ENCODE measurements around the gene B9D1. TPM values are rescaled to one million over a fixed set of nuclear protein-coding genes. Genes with fewer than 3 reads are reported as not detected.

Gene B9D1
- total RNA-seq, 2 donors from 2014 or later = 10.4 to 53.4 TPM

DNA sequence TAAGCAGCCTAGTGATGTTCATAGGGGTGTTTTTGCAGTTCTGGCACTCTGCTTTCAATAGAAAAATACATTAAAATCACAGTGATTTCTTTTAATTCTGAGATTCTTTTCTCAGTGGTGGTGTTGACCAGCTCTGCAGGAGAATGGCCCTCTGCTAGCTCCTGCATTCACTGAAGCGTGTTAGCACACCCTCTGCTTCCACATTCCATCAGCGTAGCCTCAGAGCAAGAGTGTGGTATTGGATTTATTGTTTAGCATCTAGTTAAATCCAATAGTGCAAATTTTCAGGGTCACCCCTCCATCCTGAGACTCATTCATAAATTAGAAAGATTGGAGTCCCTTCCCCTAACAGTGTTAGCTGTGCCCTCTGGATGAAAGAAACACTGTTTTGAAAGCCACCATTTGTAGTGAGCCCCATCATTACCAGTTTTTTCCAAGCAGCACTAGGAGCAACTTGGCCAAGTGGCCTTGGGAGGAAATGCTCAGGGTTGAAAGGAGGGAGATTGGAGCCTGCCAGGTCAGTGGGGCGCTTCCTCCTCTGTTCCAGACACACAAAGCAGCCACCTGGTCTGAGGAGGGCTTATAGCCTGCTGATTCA lies 45.7 kb downstream of the B9D1 start:
- H3K27me3 ChIP-seq = no peaks in the 10 kb centered on the region
- TF ChIP-seq, protein P1, sequence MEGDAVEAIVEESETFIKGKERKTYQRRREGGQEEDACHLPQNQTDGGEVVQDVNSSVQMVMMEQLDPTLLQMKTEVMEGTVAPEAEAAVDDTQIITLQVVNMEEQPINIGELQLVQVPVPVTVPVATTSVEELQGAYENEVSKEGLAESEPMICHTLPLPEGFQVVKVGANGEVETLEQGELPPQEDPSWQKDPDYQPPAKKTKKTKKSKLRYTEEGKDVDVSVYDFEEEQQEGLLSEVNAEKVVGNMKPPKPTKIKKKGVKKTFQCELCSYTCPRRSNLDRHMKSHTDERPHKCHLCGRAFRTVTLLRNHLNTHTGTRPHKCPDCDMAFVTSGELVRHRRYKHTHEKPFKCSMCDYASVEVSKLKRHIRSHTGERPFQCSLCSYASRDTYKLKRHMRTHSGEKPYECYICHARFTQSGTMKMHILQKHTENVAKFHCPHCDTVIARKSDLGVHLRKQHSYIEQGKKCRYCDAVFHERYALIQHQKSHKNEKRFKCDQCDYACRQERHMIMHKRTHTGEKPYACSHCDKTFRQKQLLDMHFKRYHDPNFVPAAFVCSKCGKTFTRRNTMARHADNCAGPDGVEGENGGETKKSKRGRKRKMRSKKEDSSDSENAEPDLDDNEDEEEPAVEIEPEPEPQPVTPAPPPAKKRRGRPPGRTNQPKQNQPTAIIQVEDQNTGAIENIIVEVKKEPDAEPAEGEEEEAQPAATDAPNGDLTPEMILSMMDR (IDR thresholded peaks at IDR 0.05) = no peak
- no peak for TF ChIP-seq POLR2A (IDR thresholded peaks at IDR 0.05)
- DNase-seq (no peak), ATAC-seq (no peak)
- H3K27ac ChIP-seq = no peak overlapping the region
- no peaks in the 10 kb centered on the region for H3K4me1 ChIP-seq
- no peak overlapping the region for H3K4me3 ChIP-seq
- intact Hi-C loops (cut with DNase I) = no loop called here
- peaks cover 0 to 10% of the 10 kb centered on the region in 2 donors for H3K36me3 ChIP-seq (replicated peaks in 1 of 2; ENCODE audit: insufficient read depth in 1 of 2, low read depth in 2 of 2)
- no peaks in the 10 kb centered on the region for H3K9me3 ChIP-seq
- 82 to 100% methylated on average over 2 to 3 of the region's 3 CpGs for WGBS, 2 donors

DNA sequence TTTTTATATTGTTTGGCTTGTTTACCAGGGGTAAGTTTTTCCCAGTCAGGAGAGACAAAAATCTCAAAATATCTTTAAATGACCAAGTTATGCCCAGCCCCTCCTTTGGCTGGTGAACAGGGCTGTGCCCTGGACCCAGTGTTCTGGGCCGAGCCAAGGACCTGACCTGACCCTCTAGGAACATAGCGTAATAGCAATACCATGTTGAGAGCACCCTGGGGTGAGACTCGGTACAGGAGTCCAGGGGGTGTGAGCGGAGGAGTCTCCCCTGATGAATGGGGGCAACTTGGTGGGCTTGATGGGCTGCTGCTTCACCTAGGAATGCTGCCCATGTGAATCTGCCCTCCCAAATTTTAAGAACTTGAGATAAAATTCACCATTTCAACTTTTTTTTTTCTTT lies 47.4 kb downstream of the B9D1 start:
- no peak for ATAC-seq
- Histone ChIP-seq H3K27me3 (no peaks in the 10 kb centered on the region), H3K36me3 (replicated peaks in 1 of 2; ENCODE audit: insufficient read depth in 1 of 2, low read depth in 2 of 2) (peaks cover 0 to 11% of the 10 kb centered on the region in 2 donors), H3K9me3 (no peaks in the 10 kb centered on the region), H3K4me1 (no peaks in the 10 kb centered on the region), H3K4me3 (no peak overlapping the region), H3K27ac (no peak overlapping the region)
- TF ChIP-seq POLR2A (IDR thresholded peaks at IDR 0.05) = no peak
- TF ChIP-seq, protein P1 (IDR thresholded peaks at IDR 0.05) = no peak
- no peak for DNase-seq
- WGBS, 2 donors = 93 to 95% methylated on average over 3 to 4 of the region's 4 CpGs
- intact Hi-C loops (cut with DNase I) = no loop called here

DNA sequence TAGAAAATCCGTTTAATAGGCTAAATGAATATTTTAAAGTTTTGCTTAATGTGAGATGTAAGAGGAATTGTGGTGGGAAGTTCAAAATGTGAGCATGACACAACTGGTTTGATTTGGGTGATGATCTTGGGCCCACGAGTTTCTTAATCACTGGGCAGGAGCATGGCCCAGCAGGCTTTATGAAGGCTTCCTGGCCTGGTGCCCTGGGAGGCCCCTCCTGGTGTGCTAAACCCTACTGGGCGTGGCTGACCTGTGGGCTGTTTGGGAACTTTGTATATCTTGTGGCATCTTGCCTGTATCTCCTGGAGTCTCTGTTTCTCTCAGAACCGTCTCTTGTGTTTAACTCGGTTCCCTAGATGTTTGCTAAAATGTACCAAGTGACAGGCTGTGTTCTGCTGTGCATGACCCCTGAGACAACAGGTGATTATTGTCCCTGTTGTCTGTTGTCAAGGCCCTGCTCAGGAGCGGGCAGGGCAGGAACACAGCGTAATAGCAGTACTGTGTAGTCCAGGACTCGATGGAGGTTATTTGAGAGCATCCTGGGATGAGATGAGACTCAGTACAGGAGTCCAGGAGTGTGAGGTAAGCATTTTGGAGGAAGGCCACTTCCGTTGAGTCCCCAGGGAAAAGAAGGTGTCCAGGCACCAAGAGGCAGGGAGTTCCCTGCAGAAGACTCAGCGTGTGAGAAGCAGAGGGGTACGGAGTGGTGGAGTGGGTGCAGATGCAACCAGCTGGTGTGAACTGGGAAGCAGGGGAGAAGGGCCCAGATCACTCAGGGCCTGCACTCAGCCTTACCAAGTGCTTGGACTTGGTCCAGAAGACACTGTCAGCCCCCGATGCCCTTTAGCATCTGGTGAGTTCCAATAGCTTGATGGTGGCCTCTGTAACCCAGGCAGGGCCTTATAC lies 48.5 kb downstream of the B9D1 start:
- no peak for ATAC-seq
- DNase-seq = no peak
- H3K4me3 ChIP-seq = no peak overlapping the region
- no peaks in the 10 kb centered on the region for H3K4me1 ChIP-seq
- H3K9me3 ChIP-seq = no peaks in the 10 kb centered on the region
- no peaks in the 10 kb centered on the region for H3K27me3 ChIP-seq
- H3K27ac ChIP-seq = no peak overlapping the region
- intact Hi-C loops (cut with DNase I) = no loop called here
- no peak for TF ChIP-seq POLR2A (IDR thresholded peaks at IDR 0.05)
- TF ChIP-seq, protein P1 (IDR thresholded peaks at IDR 0.05) = no peak
- 82 to 88% methylated on average over 10 to 12 of the region's 12 CpGs for WGBS, 2 donors
- H3K36me3 ChIP-seq (replicated peaks in 1 of 2; ENCODE audit: insufficient read depth in 1 of 2, low read depth in 2 of 2) = peaks cover 0 to 14% of the 10 kb centered on the region in 2 donors

DNA sequence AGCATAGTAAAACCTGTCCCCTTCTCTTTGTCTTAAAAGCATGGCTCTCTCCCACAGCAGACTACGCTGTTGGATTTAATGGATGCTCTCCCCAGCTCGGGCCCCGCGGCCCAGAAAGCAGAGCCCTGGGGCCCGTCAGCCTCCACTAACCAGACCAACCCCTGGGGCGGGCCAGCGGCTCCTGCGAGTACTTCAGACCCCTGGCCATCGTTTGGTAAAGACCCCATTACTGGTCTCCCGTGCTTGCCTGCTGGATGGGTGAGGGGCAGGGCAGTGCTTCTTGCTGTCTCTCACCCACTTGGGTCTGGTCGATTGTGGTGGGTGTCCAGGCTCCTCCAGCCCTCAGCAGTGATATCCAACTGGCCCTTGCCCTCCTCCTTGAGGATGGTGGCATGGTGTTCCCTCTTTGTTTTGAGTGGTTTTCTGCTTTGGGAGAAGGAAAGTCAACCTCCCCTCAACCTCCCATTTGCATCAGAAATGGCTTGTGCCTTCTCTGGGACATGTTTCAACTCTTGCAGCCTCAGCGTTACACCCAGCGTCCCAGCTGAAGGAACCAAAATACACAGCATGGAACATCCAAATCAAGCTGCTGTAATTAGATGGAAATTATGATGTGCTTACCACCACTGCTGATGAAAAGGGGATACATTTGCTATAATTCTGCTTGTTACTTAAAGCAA lies 49.3 kb downstream of the B9D1 start:
- no peaks in the 10 kb centered on the region for H3K4me1 ChIP-seq
- no peak overlapping the region for H3K27ac ChIP-seq
- DNase-seq (no peak), ATAC-seq (no peak)
- H3K4me3 ChIP-seq = no peak overlapping the region
- H3K9me3 ChIP-seq = no peaks in the 10 kb centered on the region
- intact Hi-C loops (cut with DNase I) = no loop called here
- H3K36me3 ChIP-seq (replicated peaks in 1 of 2; ENCODE audit: insufficient read depth in 1 of 2, low read depth in 2 of 2) = peaks cover 0 to 14% of the 10 kb centered on the region in 2 donors
- TF ChIP-seq, protein P1 (IDR thresholded peaks at IDR 0.05) = no peak
- TF ChIP-seq POLR2A (IDR thresholded peaks at IDR 0.05) = no peak
- no peaks in the 10 kb centered on the region for H3K27me3 ChIP-seq
- 86 to 97% methylated on average over 10 to 13 of the region's 13 CpGs for WGBS, 2 donors
